ENCODE results near the gene SPAG6.

SPAG6 gene

GRCh38 chr10:22463255-22463654 lies 118.0 kb downstream of the SPAG6 start:
- TF ChIP-seq CTCF (IDR thresholded peaks at IDR 0.05; ENCODE audit: insufficient read depth, low read depth, low read length, missing control alignments) = no peak
- no peak for DNase-seq (ENCODE audit: low read depth)
- no peak overlapping the region for H3K4me3 ChIP-seq (ENCODE audit: low read depth, low read length)

GRCh38 chr10:22464966-22465629 lies 119.8 kb downstream of the SPAG6 start:
- peak; percentile 46 for DNase-seq (ENCODE audit: low read depth)
- TF ChIP-seq CTCF (IDR thresholded peaks at IDR 0.05; ENCODE audit: insufficient read depth, low read depth, low read length, missing control alignments) = no peak
- no peak overlapping the region for H3K4me3 ChIP-seq (ENCODE audit: low read depth, low read length)

GRCh38 chr10:22466763-22467334 lies 121.6 kb downstream of the SPAG6 start:
- no peak for TF ChIP-seq CTCF (IDR thresholded peaks at IDR 0.05; ENCODE audit: insufficient read depth, low read depth, low read length, missing control alignments)
- DNase-seq (ENCODE audit: low read depth) = no peak

More at GRCh38 chr10:22466763-22467334, 121.6 kb downstream of the SPAG6 start:
- H3K4me3 ChIP-seq (ENCODE audit: low read depth, low read length) = no peak overlapping the region

All from GM12865 (cell line).